Thymus (tissue), 11 donors: ENCODE measurements around the gene PRR20E. TPM values are rescaled to one million over a fixed set of nuclear protein-coding genes. Genes with fewer than 3 reads are reported as not detected.
"Not testable (repeated sequence)": the region's sequence is repeated elsewhere in the genome, so short reads cannot be mapped to it uniquely, and the experiment has no call there.

ENCODE experiments used
- DNase-seq, 9 donors: peaks; one replicate each; pipeline ENCODE4 v3.0.0-alpha.2; 2013; ENCODE audit warnings: low spot score in 9 of 9, low read depth in 6 of 9, missing footprints in 1 of 9
- H3K27ac ChIP-seq, 2 donors: one replicate each; pipeline ENCODE4 v1.5.1; 2013; ENCODE audit warnings: control low read depth in 1 of 2, low read depth in 1 of 2, low read length in 1 of 2, mild to moderate bottlenecking in 1 of 2, moderate library complexity in 1 of 2
- H3K27me3 ChIP-seq, 2 donors: one replicate each; pipeline ENCODE4 v1.5.1; 2013; ENCODE audit warnings: low read length in 1 of 2; ENCODE audit not compliant: control insufficient read depth in 2 of 2, insufficient read depth in 1 of 2
- H3K36me3 ChIP-seq, 2 donors: one replicate each; pipeline ENCODE4 v1.5.1; 2013; ENCODE audit warnings: low read length in 1 of 2, mild to moderate bottlenecking in 1 of 2, moderate library complexity in 1 of 2; ENCODE audit not compliant: control insufficient read depth in 2 of 2, insufficient read depth in 2 of 2
- H3K4me1 ChIP-seq, 2 donors: one replicate each; pipeline ENCODE4 v1.5.1; 2013; ENCODE audit warnings: low read length in 2 of 2; ENCODE audit not compliant: control insufficient read depth in 2 of 2, insufficient read depth in 2 of 2
- H3K4me3 ChIP-seq, 2 donors: one replicate each; pipeline ENCODE4 v1.5.1; 2013; ENCODE audit warnings: low read length in 2 of 2, control low read depth in 1 of 2, mild to moderate bottlenecking in 1 of 2
- H3K9me3 ChIP-seq, 2 donors: one replicate each; pipeline ENCODE4 v1.5.1; 2013; ENCODE audit warnings: low read length in 1 of 2, mild to moderate bottlenecking in 1 of 2; ENCODE audit not compliant: control insufficient read depth in 2 of 2, insufficient read depth in 1 of 2
- WGBS: extraction: QIAGEN DNeasy Blood & Tissue Kit; methylation state at CpG from one replicate; pipeline ENCODE4 v1.1.7; 2013; 5-methylcytosine and 5-hydroxymethylcytosine counted together
- polyA plus RNA-seq: library from polyadenylated mRNA; stranded (reverse); fragments of 200-250 nt; gene quantifications from one replicate; pipeline ENCODE4 v1.2.3, GENCODE V29; 2013
- total RNA-seq: library from RNA; stranded (reverse); fragments of 120-200 nt; gene quantifications from one replicate; pipeline ENCODE4 v1.2.4, GENCODE V29; 2013
- donor health status: healthy.

Gene PRR20E
- total and polyA plus RNA-seq, 2 donors: not detected

DNA sequence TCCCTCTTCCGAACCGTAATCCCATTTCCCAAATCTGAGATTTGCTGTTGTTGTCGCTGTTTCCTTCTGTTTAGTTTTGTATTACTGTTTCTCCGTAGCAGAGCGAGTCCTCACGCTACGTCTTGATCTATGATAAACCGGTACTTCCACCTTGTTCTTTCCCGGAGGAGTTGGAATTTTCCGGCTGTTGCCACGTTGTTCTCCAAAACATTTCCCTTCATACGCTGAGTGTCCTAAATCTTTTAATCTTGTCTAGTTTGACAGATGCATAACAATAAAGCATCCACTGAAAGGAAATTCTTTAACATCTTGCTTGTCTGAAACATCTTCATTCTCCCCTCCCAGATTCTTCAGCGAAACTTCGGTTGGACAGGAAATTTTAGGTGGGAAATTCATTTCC is 18.9 kb upstream of the PRR20E start:
- H3K4me1 ChIP-seq, H3K9me3 ChIP-seq, DNase-seq, H3K36me3 ChIP-seq, H3K27ac ChIP-seq, H3K27me3 ChIP-seq, H3K4me3 ChIP-seq: not testable (repeated sequence)
- WGBS: 96% methylated on average over 6 of the region's 14 CpGs

DNA sequence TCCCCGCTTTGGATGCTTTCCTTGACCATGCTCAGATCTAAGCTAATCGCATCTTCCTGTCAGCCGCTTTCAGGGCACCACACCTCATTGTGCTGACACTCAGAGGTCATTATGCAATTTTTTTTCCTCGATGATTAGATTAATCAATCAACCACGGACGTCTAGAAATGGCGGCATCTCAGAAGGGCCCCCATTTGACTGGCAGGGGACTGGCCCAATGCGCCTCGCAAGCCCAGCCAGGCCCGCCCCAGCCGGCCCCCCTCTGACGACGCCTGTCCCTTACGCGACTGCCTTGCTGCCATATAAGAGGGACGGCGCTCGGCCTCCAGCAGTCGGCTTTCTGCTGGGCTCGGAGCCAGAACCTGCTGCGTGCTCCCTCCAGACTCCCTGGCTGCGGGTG is 13.2 kb upstream of the PRR20E start, which contains the start of gene PRR20C:
Gene PRR20C (plus strand): TSS at position 301 of the 400 bp plus-strand sequence. CDS start 387 bp downstream, outside the sequence.
- DNase-seq, H3K27ac ChIP-seq, H3K4me3 ChIP-seq, H3K36me3 ChIP-seq, H3K9me3 ChIP-seq, H3K27me3 ChIP-seq, H3K4me1 ChIP-seq: not testable (repeated sequence)
- no CpG with 5 or more reads among the region's 22 CpGs for WGBS

- H3K27ac ChIP-seq, DNase-seq, H3K27me3 ChIP-seq, H3K4me1 ChIP-seq, H3K9me3 ChIP-seq, H3K4me3 ChIP-seq, H3K36me3 ChIP-seq: not testable (repeated sequence)
- WGBS: no CpG with 5 or more reads among the region's 22 CpGs
These were observed 6.7 kb upstream of the PRR20E start, which contains the start of gene PRR20D for GRCh38 chr13:57160332-57160731. Gene PRR20D, plus strand, starts transcription at chr13:57160632. Its CDS starts 387 bp downstream, at chr13:57161019.

DNA sequence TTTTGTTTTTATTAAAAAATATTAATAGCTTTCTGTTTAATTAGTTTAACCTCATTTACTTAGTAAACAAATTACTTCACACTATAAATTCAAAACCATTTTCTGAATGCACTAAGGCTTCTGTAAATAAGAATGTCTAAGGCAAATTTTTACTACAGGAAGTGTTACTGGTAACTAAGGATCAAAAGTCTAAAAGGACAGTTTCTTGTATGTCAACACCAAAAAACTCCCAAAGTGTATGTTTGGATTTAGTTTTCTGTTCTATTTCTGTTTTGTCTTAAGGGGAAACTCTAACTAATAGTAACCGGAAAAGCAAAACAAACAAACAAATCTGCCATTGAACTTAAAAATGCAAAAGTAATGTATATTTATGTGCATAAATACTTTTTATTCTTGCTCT is 24.7 kb downstream of the PRR20E start:
- H3K4me1 ChIP-seq: no peaks in the 10 kb centered on the region
- H3K27ac ChIP-seq: no peak overlapping the region
- H3K9me3 ChIP-seq: no peaks in the 10 kb centered on the region
- H3K36me3 ChIP-seq: no peaks in the 10 kb centered on the region
- H3K4me3 ChIP-seq: no peak overlapping the region
- WGBS: 94% methylated on average over 1 of the region's 1 CpG
- H3K27me3 ChIP-seq: no peaks in the 10 kb centered on the region
- DNase-seq: no peak

DNA sequence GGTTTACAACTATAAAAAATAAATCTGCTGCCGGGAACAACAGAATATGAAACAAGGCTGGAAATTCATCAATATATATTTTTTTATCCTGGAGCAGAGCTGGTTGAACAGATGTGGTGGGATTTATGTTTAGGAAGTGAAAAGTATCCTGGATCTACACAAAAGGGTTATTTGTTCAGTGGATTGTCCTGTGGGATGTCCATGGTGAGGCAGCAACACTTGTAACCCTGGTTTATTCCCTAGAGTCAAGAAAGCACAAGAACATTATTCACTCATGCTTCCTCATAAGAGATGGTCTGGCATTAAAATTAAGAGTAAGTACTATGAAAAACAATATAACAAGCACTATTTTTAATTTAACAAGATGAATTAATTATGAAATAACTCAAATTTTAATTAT is 46.0 kb downstream of the PRR20E start:
- no peak for DNase-seq
- no peaks in the 10 kb centered on the region for H3K27me3 ChIP-seq

More for the DNA sequence above, 46.0 kb downstream of the PRR20E start:
- Histone ChIP-seq H3K27ac (no peak overlapping the region), H3K4me3 (no peak overlapping the region), H3K36me3 (no peaks in the 10 kb centered on the region), H3K4me1 (no peaks in the 10 kb centered on the region), H3K9me3 (peaks cover 0 to 7% of the 10 kb centered on the region in 2 donors)
- 100% methylated on average over 1 of the region's 1 CpG for WGBS

Other genes with a start within 250 kb of the PRR20E start
- gene PRR20A, start 26.3 kb upstream of the PRR20E start, total RNA-seq: not detected
- gene PRR20A, start 26.3 kb upstream of the PRR20E start, polyA plus RNA-seq: not detected
- gene PRR20B, start 19.7 kb upstream of the PRR20E start, total RNA-seq: not detected
- not detected for gene PRR20B, start 19.7 kb upstream of the PRR20E start, polyA plus RNA-seq
- gene PRR20C, start 13.1 kb upstream of the PRR20E start, total RNA-seq: not detected
- 0.02 TPM for gene PRR20C, start 13.1 kb upstream of the PRR20E start, polyA plus RNA-seq
- not detected for gene PRR20D, start 6.6 kb upstream of the PRR20E start, total RNA-seq
- not detected for gene PRR20D, start 6.6 kb upstream of the PRR20E start, polyA plus RNA-seq